ENCODE data around the gene IGSF3.
"Not testable (repeated sequence)": the region's sequence is repeated elsewhere in the genome, so short reads cannot be mapped to it uniquely, and the experiment has no call there.

DNA sequence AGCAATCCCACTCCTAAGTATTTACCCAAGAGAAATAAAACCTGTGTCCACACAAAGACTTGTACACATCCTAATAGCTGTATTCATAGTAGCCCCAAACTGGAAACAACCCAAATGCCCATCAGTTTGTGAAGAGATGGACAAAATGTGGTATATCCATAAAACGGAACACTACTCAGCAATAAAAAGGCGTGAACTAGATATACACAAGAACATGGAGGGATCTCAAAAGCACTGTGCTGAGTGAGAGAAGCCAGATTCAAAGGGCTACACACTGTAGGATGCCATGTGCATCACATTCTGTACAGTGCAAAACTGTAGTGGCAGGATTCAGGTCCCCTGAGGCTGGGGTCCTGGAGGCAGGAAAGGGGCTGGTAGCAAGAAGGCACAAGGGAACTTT, 22.5 kb downstream of the IGSF3 start:
- TF ChIP-seq, protein P1, sequence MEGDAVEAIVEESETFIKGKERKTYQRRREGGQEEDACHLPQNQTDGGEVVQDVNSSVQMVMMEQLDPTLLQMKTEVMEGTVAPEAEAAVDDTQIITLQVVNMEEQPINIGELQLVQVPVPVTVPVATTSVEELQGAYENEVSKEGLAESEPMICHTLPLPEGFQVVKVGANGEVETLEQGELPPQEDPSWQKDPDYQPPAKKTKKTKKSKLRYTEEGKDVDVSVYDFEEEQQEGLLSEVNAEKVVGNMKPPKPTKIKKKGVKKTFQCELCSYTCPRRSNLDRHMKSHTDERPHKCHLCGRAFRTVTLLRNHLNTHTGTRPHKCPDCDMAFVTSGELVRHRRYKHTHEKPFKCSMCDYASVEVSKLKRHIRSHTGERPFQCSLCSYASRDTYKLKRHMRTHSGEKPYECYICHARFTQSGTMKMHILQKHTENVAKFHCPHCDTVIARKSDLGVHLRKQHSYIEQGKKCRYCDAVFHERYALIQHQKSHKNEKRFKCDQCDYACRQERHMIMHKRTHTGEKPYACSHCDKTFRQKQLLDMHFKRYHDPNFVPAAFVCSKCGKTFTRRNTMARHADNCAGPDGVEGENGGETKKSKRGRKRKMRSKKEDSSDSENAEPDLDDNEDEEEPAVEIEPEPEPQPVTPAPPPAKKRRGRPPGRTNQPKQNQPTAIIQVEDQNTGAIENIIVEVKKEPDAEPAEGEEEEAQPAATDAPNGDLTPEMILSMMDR (conservative IDR thresholded peaks at IDR 0.05 in 1 of 2, IDR thresholded peaks at IDR 0.05 in 1 of 2; ENCODE audit: low read depth in 1 of 2, low read length in 2 of 2): not testable (repeated sequence)
- not testable (repeated sequence) for TF ChIP-seq EZH2 (IDR thresholded peaks at IDR 0.05; ENCODE audit: low read length, missing control alignments)
